ENCODE results near the gene TMEM175. TPM values are rescaled to one million over a fixed set of nuclear protein-coding genes. Genes with fewer than 3 reads are reported as not detected.

The TMEM175 gene
- total RNA-seq, 1 donor from 2014 or later, result 56.5 TPM

- Histone ChIP-seq H3K4me1 (no peaks in the 10 kb centered on the region), H3K27ac (no peak overlapping the region), H3K27me3 (no peaks in the 10 kb centered on the region), H3K36me3 (peaks cover 0 to 62% of the 10 kb centered on the region in 2 donors), H3K4me3 (no peak overlapping the region), H3K9me3 (no peaks in the 10 kb centered on the region)
- intact Hi-C loops (cut with DNase I), result no loop called here
- no peak for DNase-seq (ENCODE audit: extremely low spot score in 2 of 2)
- no peak for TF ChIP-seq CTCF (IDR thresholded peaks at IDR 0.05)
- TF ChIP-seq POLR2A (IDR thresholded peaks at IDR 0.05), result no peak
- TF ChIP-seq POLR2AphosphoS5 (IDR thresholded peaks at IDR 0.05; ENCODE audit: insufficient read depth in 1 of 2, low read depth in 1 of 2), result no peak
Observed at GRCh38 chr4:893995-894705, 38.1 kb upstream of the TMEM175 start.

- no peak for DNase-seq (ENCODE audit: extremely low spot score in 2 of 2)
- H3K4me1 ChIP-seq, result no peaks in the 10 kb centered on the region
- H3K9me3 ChIP-seq, result no peaks in the 10 kb centered on the region
- intact Hi-C loops (cut with DNase I), result no loop called here
- TF ChIP-seq POLR2AphosphoS5 (IDR thresholded peaks at IDR 0.05; ENCODE audit: insufficient read depth in 1 of 2, low read depth in 1 of 2) (no peak), CTCF (IDR thresholded peaks at IDR 0.05) (no peak), POLR2A (IDR thresholded peaks at IDR 0.05) (no peak)
- H3K4me3 ChIP-seq, result no peak overlapping the region
- H3K27ac ChIP-seq, result no peak overlapping the region
- H3K36me3 ChIP-seq, result peaks cover 0 to 49% of the 10 kb centered on the region in 2 donors
- H3K27me3 ChIP-seq, result no peaks in the 10 kb centered on the region
Observed at GRCh38 chr4:895596-895995, 36.7 kb upstream of the TMEM175 start.

GRCh38 chr4:896216-896615, 36.0 kb upstream of the TMEM175 start:
- H3K27me3 ChIP-seq, result no peaks in the 10 kb centered on the region
- intact Hi-C loops (cut with DNase I), result no loop called here
- no peaks in the 10 kb centered on the region for H3K4me1 ChIP-seq
- no peak for TF ChIP-seq POLR2A (IDR thresholded peaks at IDR 0.05)
- no peak for TF ChIP-seq CTCF (IDR thresholded peaks at IDR 0.05)
- TF ChIP-seq POLR2AphosphoS5 (IDR thresholded peaks at IDR 0.05; ENCODE audit: insufficient read depth in 1 of 2, low read depth in 1 of 2), result no peak
- H3K36me3 ChIP-seq, result peaks cover 0 to 49% of the 10 kb centered on the region in 2 donors
- H3K27ac ChIP-seq, result no peak overlapping the region
- no peak overlapping the region for H3K4me3 ChIP-seq
- H3K9me3 ChIP-seq, result no peaks in the 10 kb centered on the region
- no peak for DNase-seq (ENCODE audit: extremely low spot score in 2 of 2)

- H3K4me1 ChIP-seq, result no peaks in the 10 kb centered on the region
- no peak for DNase-seq (ENCODE audit: extremely low spot score in 2 of 2)
- no peak for TF ChIP-seq POLR2AphosphoS5 (IDR thresholded peaks at IDR 0.05; ENCODE audit: insufficient read depth in 1 of 2, low read depth in 1 of 2)
- no peak for TF ChIP-seq POLR2A (IDR thresholded peaks at IDR 0.05)
- TF ChIP-seq CTCF (IDR thresholded peaks at IDR 0.05), result no peak
- intact Hi-C loops (cut with DNase I), result no loop called here
- no peak overlapping the region for H3K4me3 ChIP-seq
- peaks cover 0 to 49% of the 10 kb centered on the region in 2 donors for H3K36me3 ChIP-seq
- H3K9me3 ChIP-seq, result no peaks in the 10 kb centered on the region
- H3K27ac ChIP-seq, result no peak overlapping the region
- no peaks in the 10 kb centered on the region for H3K27me3 ChIP-seq
Observed at GRCh38 chr4:896630-897029, 35.6 kb upstream of the TMEM175 start.

- Histone ChIP-seq H3K9me3 (no peaks in the 10 kb centered on the region), H3K4me3 (no peak overlapping the region), H3K27ac (no peak overlapping the region), H3K36me3 (peaks cover 0 to 37% of the 10 kb centered on the region in 2 donors), H3K27me3 (no peaks in the 10 kb centered on the region), H3K4me1 (no peaks in the 10 kb centered on the region)
- TF ChIP-seq CTCF (IDR thresholded peaks at IDR 0.05) (no peak), POLR2A (IDR thresholded peaks at IDR 0.05) (no peak), POLR2AphosphoS5 (IDR thresholded peaks at IDR 0.05; ENCODE audit: insufficient read depth in 1 of 2, low read depth in 1 of 2) (no peak)
- DNase-seq (ENCODE audit: extremely low spot score in 2 of 2), result no peak
- intact Hi-C loops (cut with DNase I), result no loop called here
Observed at GRCh38 chr4:898123-898522, 34.1 kb upstream of the TMEM175 start.

All from vagina (tissue), 2 donors.